ENCODE results near the gene ALAS1.

GRCh38 chr3:52221141-52221562 is 23.2 kb downstream of the ALAS1 start:
- TF ChIP-seq, protein P1, sequence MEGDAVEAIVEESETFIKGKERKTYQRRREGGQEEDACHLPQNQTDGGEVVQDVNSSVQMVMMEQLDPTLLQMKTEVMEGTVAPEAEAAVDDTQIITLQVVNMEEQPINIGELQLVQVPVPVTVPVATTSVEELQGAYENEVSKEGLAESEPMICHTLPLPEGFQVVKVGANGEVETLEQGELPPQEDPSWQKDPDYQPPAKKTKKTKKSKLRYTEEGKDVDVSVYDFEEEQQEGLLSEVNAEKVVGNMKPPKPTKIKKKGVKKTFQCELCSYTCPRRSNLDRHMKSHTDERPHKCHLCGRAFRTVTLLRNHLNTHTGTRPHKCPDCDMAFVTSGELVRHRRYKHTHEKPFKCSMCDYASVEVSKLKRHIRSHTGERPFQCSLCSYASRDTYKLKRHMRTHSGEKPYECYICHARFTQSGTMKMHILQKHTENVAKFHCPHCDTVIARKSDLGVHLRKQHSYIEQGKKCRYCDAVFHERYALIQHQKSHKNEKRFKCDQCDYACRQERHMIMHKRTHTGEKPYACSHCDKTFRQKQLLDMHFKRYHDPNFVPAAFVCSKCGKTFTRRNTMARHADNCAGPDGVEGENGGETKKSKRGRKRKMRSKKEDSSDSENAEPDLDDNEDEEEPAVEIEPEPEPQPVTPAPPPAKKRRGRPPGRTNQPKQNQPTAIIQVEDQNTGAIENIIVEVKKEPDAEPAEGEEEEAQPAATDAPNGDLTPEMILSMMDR (IDR thresholded peaks at IDR 0.05): no peak
- TF ChIP-seq POLR2A (IDR thresholded peaks at IDR 0.05): no peak

Measured in body of pancreas (tissue), 4 donors.